GM19397 (cell line): Measurements from ENCODE around the gene TRAF2.
A peak's percentile ranks its signal among the peaks of the same experiment; 100 is the strongest.
"Not testable (repeated sequence)": the region's sequence is repeated elsewhere in the genome, so short reads cannot be mapped to it uniquely, and the experiment has no call there.

Source experiments
- ATAC-seq: cut with Tn5 transposase; IDR thresholded peaks from one replicate; pipeline ENCODE4 v1.9.1; 2021; ENCODE audit warnings: mild to moderate bottlenecking, moderate library complexity; ENCODE audit not compliant: unreplicated experiment

The TRAF2 gene

GRCh38 chr9:136881691-136882108 is 4.6 kb upstream of the TRAF2 start:
- ATAC-seq: no peak

DNA sequence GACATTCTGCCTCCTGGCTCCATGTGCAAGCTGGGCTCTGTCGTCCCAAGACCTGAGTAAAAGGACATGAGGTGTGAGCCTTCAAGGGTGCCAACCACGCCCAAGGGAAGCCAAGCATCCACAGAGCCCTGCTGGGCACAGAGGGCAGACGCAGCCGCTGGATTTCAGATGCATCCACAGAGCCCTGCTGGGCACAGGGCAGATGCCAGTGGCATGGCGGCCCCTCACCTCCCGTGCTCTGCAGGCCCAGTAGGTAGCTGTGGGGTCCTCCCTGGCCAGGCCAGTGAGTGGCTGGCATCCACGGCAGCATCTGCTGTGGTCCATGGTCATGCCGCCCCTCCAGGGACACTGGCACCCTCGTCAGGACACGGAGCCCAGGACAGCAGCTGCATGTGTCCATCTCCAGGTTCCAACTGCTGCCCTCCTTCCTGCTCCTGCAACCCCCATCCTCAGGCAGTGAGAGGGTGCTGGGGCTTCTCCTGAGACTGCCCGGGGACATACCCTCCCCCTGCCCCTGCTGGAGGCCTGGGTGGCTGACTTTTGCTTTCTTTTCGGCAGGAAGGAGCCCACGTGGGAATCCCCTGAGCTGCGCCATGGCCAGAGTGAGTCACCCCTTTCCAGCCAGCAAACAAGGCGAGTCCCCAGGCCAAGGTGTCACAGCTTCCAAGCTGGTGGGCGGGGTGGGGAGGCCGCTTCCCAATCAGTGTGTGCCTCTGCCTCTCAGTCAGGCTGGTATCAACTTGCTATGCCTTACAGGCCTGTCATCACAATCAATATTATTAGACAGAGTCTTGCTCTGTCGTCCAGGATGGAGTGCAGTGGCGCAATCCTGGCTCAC is 4.0 kb upstream of the TRAF2 start:
- ATAC-seq: no peak

DNA sequence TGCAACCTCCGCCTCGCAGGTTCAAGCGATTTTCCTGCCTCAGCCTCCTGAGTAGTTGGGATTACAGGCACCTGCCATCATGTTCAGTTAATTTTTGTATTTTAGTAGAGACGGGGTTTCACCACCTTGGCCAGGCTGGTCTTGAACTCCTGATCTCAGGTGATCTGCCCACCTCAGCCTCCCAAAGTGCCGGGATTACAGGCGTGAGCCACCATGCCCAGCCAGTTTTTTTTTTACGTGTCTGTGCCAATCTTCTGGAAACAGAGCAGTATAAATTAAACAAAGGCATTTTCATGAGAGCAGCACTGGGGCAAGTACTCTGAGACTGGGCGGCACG is 3.4 kb upstream of the TRAF2 start:
- ATAC-seq: not testable (repeated sequence)

GRCh38 chr9:136883670-136884069 is 2.6 kb upstream of the TRAF2 start:
- ATAC-seq: not testable (repeated sequence)

DNA sequence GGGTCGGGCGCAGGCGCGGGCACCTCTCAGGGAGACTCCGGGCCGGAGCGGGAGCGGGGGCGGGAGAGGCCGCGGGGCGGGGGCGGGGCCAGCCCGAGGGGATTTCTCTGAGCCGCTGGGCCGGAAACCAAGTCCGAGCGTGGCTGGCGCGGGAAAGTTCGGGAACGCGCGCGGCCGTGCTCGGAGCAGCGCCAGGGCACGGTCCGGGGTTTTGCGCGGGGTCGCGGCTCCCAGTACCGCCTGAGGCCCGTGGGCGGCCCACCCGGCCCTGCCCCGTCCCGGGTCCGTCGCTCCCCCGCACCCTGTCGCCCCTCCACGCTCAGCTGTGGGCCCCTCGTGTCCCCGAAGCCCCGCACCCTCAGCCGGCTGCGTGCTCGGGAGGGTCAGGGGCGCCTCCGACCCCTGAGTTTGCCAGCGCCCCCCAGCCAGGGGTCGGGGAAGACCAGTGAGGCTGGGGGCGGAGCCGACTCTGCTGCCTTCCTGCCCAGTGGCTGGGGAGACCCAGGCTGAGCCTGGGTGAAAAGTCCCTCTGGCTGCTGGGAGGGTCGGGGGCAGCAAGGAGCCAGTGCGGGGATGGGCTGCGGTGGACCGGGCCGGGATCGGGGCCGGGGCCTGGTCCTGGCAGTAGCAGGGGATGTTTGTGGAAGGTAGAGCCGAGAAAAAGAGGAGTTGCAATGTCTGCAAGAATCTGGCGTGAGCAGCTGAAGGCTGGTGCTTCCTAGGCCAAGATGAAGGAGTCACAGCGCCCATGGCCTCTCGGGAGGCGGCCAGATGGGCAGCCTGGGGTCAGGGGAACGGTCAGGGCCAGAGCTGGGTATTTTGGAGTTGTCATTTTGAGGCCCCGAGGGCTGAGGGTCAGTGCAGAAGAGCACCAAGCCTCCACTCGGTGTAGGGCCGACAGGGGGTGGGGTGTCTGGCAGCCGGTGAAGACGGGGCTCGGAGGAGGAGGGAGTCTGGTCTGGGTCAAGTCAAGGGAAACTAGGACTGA is 588 bp downstream of the TRAF2 start:
- peak; percentile 19 for ATAC-seq

GRCh38 chr9:136888454-136888853 is 2.1 kb downstream of the TRAF2 start:
- no peak for ATAC-seq

- no peak for ATAC-seq
Observed at GRCh38 chr9:136889858-136890257, 3.5 kb downstream of the TRAF2 start.

- ATAC-seq: no peak
Observed at GRCh38 chr9:136890661-136891060, 4.3 kb downstream of the TRAF2 start.

DNA sequence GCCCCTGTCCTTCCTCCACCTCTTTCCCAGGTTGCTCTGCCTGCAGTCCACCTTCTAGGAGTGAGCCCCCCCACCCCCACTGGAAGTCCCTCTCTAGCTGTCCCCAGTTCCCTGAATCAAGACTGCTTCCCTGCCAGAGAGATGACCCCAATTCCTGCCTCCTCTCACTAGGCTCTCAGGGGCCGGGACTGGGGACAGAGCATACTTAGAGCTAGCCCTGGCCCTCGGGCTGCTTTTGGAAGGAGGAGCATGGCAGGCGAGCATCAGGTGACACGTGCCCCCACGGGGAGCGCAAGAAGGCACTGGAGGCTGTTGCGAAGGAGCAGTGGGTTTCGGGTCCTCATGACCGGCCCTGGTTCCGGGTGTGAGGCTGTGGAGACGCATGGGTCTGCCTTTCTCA is 9.7 kb downstream of the TRAF2 start:
- no peak for ATAC-seq

DNA sequence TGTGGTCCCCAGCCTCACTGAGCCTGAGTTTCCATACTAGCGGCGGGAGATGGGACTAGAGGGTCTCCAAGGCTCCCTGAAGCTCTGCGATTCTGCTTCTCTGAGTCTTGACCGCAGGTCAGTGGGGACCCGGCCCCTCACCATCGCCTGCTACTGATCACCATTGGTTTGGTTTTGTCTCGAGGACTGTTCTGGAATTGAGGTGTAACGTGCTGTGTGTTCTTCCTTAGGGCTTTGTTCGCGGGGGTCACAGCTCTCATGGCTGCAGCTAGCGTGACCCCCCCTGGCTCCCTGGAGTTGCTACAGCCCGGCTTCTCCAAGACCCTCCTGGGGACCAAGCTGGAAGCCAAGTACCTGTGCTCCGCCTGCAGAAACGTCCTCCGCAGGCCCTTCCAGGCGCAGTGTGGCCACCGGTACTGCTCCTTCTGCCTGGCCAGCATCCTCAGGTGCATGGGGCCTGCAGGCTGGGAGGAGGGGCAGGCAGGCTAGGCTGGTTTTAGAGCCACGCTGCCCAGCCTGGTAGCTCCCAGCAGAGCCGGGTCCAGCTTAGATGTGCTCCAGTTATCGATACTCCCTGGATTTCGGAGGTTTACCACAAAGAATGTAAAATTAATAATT is 12.3 kb downstream of the TRAF2 start:
- ATAC-seq: no peak

DNA sequence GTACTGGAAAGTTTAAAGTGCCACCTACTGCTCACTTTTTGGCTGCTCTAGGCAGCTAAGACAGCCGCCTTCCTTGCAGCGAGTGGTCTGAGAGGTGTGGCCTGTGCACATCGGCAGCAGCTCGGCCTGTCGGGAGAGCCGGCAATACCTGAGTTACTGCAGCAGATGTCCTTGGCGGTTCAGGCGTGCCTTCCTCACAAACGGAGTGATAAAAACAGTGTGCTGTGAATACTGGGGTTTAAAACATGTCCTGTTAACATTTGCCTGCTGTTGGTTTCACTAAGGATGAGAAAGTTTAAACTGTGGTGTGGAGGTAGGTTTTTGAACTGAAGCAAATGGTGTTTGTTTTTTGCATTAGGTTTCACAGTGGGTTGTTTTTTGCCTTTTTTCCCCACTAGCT is 12.9 kb downstream of the TRAF2 start:
- peak; percentile 45 for ATAC-seq

DNA sequence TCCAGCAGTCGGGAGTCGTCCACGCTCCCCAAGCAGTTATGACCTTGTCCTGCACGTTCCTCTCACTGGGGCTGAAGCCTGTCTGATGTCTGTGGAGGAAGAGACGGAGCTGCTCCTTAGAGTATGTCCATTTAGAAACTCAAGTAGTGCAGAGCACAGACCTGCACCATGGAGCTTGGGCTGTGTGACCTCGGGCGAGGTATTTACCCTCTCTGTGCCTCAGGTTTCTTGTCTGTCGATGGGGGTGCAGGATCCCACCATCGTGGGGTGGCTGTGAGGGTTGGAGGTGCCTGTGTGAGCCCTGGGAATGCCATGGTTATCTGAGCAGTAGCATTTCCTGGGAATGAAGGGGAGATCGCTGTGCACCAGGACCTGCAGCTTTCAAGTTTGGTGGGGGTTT is 14.2 kb downstream of the TRAF2 start:
- ATAC-seq: no peak

DNA sequence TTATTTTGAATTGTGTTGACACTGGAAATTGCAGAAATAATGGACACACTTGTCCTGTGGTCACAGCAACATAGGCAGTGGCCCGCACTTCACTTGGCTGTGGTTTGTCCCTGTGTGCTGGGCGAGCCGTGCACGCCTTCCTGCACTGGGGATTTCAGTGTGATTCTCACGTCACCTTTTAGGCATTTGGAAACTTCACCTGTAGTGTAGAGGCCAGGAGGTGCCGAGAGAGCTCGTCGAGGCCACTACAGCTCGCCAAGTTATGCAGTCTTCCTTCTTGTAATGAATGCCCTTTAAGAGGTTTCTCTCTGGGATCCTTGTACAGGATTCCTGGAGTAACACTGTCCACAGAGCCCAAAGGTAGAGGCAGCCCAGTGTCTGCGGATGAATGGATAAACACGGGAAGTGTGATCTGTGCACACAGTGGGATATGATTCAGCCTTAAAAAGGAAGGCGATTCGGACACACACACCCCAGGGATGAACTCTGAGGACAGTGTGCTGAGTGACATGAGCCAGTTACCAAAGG is 14.7 kb downstream of the TRAF2 start:
- no peak for ATAC-seq

DNA sequence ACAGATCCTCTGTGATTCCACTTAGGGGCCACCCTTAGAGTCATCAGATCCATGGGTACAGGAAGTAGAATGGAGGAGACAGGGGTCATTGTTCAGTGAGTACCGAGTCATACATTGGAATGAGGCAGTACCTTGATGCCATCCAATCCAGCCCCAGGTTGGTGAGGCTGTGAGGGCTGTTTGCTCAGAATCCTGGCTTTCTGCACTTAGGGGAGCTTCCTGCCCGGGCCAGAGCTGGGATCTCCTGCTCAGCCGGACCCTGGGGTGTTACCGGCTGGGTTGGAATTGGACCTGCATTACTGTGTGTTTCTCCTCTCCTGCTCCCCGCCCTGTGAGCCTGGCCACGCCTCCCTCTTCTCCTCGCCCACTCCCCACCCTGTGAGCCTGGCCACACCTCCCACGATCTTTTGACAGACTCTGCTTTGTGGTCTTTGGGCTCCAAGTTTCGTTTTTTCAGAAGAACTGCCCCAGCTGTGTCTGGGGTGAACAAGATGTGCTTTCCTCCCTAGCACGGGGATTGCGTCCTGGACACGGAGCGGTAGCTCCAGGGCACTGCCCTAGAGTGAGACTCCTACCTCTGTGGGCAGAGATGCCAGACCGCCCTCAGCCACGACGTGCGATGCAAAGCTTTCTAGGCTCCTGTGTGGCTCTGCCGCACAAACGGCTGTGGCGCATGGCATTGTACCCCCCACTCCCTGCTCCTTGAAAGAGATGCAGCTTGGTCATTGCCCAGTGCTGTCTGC is 15.4 kb downstream of the TRAF2 start:
- no peak for ATAC-seq

DNA sequence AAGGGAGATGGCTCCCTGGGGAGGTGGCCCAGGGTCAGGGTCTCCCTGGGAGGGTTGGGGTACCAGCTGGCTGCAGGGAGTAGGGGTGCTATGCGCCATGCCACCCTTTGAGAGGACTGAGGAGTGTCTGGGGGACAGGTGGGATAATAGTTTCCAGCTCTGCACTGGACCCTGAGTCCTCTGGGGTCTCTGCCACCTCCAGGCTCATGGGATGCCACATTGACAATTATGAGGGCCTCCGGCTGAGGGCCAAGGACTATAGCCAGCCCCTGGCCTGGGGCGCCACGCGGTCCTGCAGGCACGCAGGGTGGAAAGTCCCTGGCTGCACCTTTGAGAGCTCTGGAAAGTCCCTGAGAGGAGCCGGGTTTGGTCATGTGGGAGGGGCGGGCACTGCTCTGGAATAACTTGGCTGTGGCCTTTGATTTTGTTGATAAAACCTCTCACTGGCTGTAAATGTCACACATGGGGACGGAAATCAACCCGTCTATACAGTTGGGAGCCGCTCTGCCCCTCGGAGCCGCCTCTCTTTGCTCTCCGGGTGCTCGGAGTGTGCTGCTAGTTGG is 16.0 kb downstream of the TRAF2 start:
- ATAC-seq: no peak

- ATAC-seq: no peak
Observed at GRCh38 chr9:136903041-136903554, 16.8 kb downstream of the TRAF2 start.

GRCh38 chr9:136906266-136906665 is 19.9 kb downstream of the TRAF2 start:
- ATAC-seq: no peak

DNA sequence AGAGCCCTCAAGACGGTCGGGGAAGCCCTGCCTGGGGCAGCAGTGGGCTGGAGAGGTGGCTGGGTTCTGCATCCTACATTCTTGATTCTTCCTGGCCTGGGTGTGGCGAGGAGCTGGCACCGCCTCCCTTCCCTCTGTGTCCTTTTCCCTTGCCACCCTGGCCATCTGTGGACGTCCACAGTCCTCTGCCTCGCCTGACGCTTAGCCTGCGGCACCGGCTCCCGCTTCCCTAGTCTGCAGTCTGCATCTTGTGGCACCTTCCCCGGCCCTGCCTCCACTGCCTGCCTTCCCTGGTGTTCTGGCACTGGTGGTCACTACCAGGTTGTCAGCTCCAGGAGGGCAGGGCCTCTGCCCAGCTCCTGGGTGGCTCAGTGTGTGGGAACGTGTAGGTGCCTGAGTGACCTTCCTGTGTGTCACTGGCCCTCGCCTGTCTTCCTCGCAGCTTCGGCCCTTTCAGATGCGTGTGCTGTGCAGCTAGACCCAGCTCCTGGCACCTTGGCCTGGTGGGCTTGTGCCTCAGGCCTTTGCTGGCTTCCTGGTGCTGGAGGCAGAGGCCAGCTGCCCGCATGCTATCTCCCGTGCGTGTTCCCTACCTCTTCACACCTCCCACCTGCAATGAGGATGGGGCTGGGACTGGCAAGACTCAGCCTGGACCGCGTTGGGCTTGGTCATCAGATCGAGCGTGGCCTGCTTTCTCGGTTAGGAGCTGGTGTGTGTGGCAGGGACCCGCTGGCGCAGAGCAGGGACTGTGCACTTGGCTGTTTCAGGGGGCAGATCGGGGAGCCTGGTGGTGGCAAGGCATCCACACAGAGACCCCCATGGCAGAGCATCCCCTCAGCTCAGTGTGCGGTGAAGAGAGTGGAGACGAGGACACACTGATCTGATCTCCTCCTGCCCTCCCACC is 20.9 kb downstream of the TRAF2 start:
- ATAC-seq: no peak
